GM21737 (cell line): ENCODE measurements around the gene PNLIPRP1.

Experiments used
- ATAC-seq: cut with Tn5 transposase; IDR thresholded peaks from one replicate; pipeline ENCODE4 v1.9.1; 2021; ENCODE audit warnings: mild to moderate bottlenecking, moderate library complexity; ENCODE audit not compliant: unreplicated experiment

Gene PNLIPRP1

GRCh38 chr10:116629340-116629739, 38.6 kb downstream of the PNLIPRP1 start:
- no peak for ATAC-seq

GRCh38 chr10:116630020-116630419, 39.3 kb downstream of the PNLIPRP1 start:
- no peak for ATAC-seq

GRCh38 chr10:116631871-116632295, 41.1 kb downstream of the PNLIPRP1 start:
- no peak for ATAC-seq

GRCh38 chr10:116632596-116633215, 41.9 kb downstream of the PNLIPRP1 start:
- no peak for ATAC-seq

- no peak for ATAC-seq
Observed at GRCh38 chr10:116633216-116633600, 42.4 kb downstream of the PNLIPRP1 start.

- no peak for ATAC-seq
Observed at GRCh38 chr10:116634126-116634975, 43.6 kb downstream of the PNLIPRP1 start.

- ATAC-seq = no peak
Observed at GRCh38 chr10:116636385-116636784, 45.6 kb downstream of the PNLIPRP1 start.

GRCh38 chr10:116636976-116637375, 46.2 kb downstream of the PNLIPRP1 start:
- ATAC-seq = no peak

- ATAC-seq = no peak
Observed at GRCh38 chr10:116637830-116638229, 47.1 kb downstream of the PNLIPRP1 start.

- no peak for ATAC-seq
Observed at GRCh38 chr10:116646502-116646901, 55.7 kb downstream of the PNLIPRP1 start.

- ATAC-seq = no peak
Observed at GRCh38 chr10:116648903-116649302, 58.1 kb downstream of the PNLIPRP1 start.

GRCh38 chr10:116653885-116654284, 63.1 kb downstream of the PNLIPRP1 start:
- ATAC-seq = no peak

- ATAC-seq = no peak
Observed at GRCh38 chr10:116654816-116655215, 64.1 kb downstream of the PNLIPRP1 start.

GRCh38 chr10:116655568-116655967, 64.8 kb downstream of the PNLIPRP1 start:
- ATAC-seq = no peak

GRCh38 chr10:116656044-116656443, 65.3 kb downstream of the PNLIPRP1 start:
- ATAC-seq = no peak

GRCh38 chr10:116657863-116658551, 67.2 kb downstream of the PNLIPRP1 start:
- no peak for ATAC-seq
